PC-3 (cell line): Measurements from ENCODE around the gene NSUN2. TPM values are rescaled to one million over a fixed set of nuclear protein-coding genes. Genes with fewer than 3 reads are reported as not detected.

ENCODE experiments used
- ATAC-seq: fragments of 200-7000 bp; cut with Tn5 transposase; 2 replicates; pipeline ENCODE4 v1.9.1; 2020; ENCODE audit warnings: mild to moderate bottlenecking, moderate library complexity
- BruUV-seq: library from RNA; stranded (reverse); fragments of 400-500 nt; replicated peaks from 2 replicates; lab custom pipeline; 2021; lab: Mats Ljungman, UMichigan
- CTCF ChIA-PET: fragments of 300-600 bp; sonication (Branson Sonifier 250); formaldehyde crosslinking; loops from one replicate; lab custom pipeline; 2022; ENCODE audit warnings: antibody characterized with exemption; lab: Charles Lee
- POLR2A ChIA-PET: fragments of 300-600 bp; sonication (Branson Sonifier 250); formaldehyde crosslinking; loops from one replicate; lab custom pipeline; 2022; ENCODE audit warnings: antibody characterized with exemption; ENCODE audit not compliant: unreplicated experiment; lab: Charles Lee
- DNase-seq: peaks from one replicate; pipeline ENCODE4 v3.0.0-alpha.2; 2015
- H2AFZ ChIP-seq: fragments of 300-600 bp; sonication (generic); 2 replicates; pipeline ENCODE4 v1.6.0; 2016; ENCODE audit warnings: antibody characterized with exemption, low read length
- H3F3A ChIP-seq: fragments of 300-600 bp; sonication (generic); one replicate; pipeline ENCODE4 v1.6.0; 2017; ENCODE audit warnings: antibody characterized with exemption, low read length, control low read depth, mild to moderate bottlenecking; ENCODE audit not compliant: unreplicated experiment
- H3K27ac ChIP-seq: fragments of 300-600 bp; sonication (generic); 2 replicates; pipeline ENCODE4 v1.5.1; 2016; ENCODE audit warnings: mild to moderate bottlenecking, low read length
- H3K27me3 ChIP-seq: fragments of 300-600 bp; sonication (generic); 2 replicates; pipeline ENCODE4 v1.6.1; 2016; ENCODE audit warnings: low read length, mixed read lengths
- H3K36me3 ChIP-seq: fragments of 300-600 bp; sonication (generic); 2 replicates; pipeline ENCODE4 v1.6.1; 2016; ENCODE audit warnings: low read depth, mixed run types, low read length, mixed read lengths
- H3K4me1 ChIP-seq: fragments of 300-600 bp; sonication (generic); 2 replicates; pipeline ENCODE4 v1.5.1; 2016; ENCODE audit warnings: low read length; ENCODE audit not compliant: insufficient read depth
- H3K4me2 ChIP-seq: fragments of 300-600 bp; sonication (generic); 2 replicates; pipeline ENCODE4 v1.6.0; 2016; ENCODE audit warnings: low read length
- H3K4me3 ChIP-seq: fragments of 300-600 bp; sonication (generic); 2 replicates; pipeline ENCODE4 v1.5.1; 2016; ENCODE audit warnings: mild to moderate bottlenecking, low read length, mixed read lengths
- H3K79me2 ChIP-seq: fragments of 300-600 bp; sonication (generic); 2 replicates; pipeline ENCODE4 v1.6.1; 2017; ENCODE audit warnings: low read length, mixed read lengths
- H3K9ac ChIP-seq: fragments of 300-600 bp; sonication (generic); 2 replicates; pipeline ENCODE4 v1.6.0; 2016; ENCODE audit warnings: mild to moderate bottlenecking, low read length
- H3K9me2 ChIP-seq: fragments of 300-600 bp; sonication (generic); replicated peaks from 2 replicates; pipeline ENCODE4 v1.6.1; 2016; ENCODE audit warnings: mixed run types, low read length, mixed read lengths
- H3K9me3 ChIP-seq: fragments of 300-600 bp; sonication (generic); 2 replicates; pipeline ENCODE4 v1.6.1; 2016; ENCODE audit warnings: low read length, mixed read lengths
- H4K20me1 ChIP-seq: fragments of 300-600 bp; sonication (generic); 2 replicates; pipeline ENCODE4 v1.6.1; 2016; ENCODE audit warnings: low read length, mixed read lengths
- EZH2 ChIP-seq: fragments of 300-600 bp; sonication (generic); IDR thresholded peaks from one replicate; pipeline ENCODE4 v1.6.1; 2017; ENCODE audit warnings: antibody characterized with exemption, mild to moderate bottlenecking, low read length; ENCODE audit not compliant: unreplicated experiment
- EZH2phosphoT487 ChIP-seq: fragments of 300-600 bp; sonication (generic); IDR thresholded peaks from 2 replicates; pipeline ENCODE4 v1.6.1; 2018; ENCODE audit warnings: mild to moderate bottlenecking, antibody characterized with exemption, low read length, borderline replicate concordance
- intact Hi-C: fragments of 100-400 bp; cut with micrococcal nuclease; formaldehyde crosslinking; loops from 2 replicates; pipeline ENCODE4 v1.9.0; 2023
- total RNA-seq: library from RNA; depleted of rRNA; stranded (reverse); fragments of >200 nt; gene quantifications from 2 replicates; pipeline ENCODE4 v1.2.3, GENCODE V29; 2014
- TF ChIP-seq, protein P1 (sequence below): fragments of 300-600 bp; sonication (generic); conservative IDR thresholded peaks from 2 replicates; pipeline ENCODE4 v1.5.1; 2017; ENCODE audit warnings: antibody characterized with exemption, low read depth, mild to moderate bottlenecking, low read length

The NSUN2 gene
- total RNA-seq, 1 experiment from 2014 or later, result 351 TPM

DNA sequence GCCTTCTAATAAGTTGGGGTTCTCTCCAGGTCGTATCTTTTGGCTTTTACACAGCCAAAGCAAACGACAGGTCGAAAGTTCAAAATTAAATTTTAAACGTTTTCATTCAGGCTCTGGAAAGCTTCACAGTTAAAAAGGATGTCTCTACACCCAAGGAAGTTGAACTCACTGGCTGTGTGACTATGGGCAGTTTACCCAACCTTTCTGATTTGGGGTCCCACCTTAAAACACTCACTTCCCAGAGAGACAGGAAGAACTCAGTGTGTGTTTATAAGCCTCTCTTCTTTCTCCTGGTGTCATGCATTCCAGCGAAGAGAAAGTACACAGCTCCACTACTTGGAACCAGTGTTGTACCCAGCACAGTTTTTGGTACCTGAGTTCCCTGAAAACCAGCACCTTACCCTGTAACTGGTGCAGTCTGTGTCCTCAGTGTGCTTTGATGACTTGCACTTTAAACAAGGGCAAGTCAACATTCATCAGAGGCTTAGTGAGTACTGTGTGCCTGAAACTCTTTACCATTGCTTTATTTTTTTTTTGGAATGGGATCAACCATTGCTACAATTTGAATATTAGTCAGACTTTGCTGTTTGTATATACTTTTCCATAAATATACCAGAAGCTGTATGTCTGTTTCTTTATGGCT, 2.1 kb upstream of the NSUN2 start:
- Histone ChIP-seq H3K27me3 (no peaks in the 10 kb centered on the region), H3K4me3 (peak overlapping the region; percentile 77), H2AFZ (no peak overlapping the region), H3K9ac (peak overlapping the region; percentile 2; the same call in 1 of the 2 replicates), H3K9me2 (no peaks in the 10 kb centered on the region), H3K4me1 (peaks cover 25% of the 10 kb centered on the region), H3K27ac (no peak overlapping the region), H3K4me2 (peak overlapping the region; percentile 84), H3K9me3 (no peaks in the 10 kb centered on the region), H3F3A (no peaks in the 10 kb centered on the region), H4K20me1 (peaks cover 30% of the 10 kb centered on the region), H3K79me2 (peaks cover 89% of the 10 kb centered on the region), H3K36me3 (peaks cover 20% of the 10 kb centered on the region)
- POLR2A ChIA-PET, result interaction anchor here (0.6 kb wide), 1 partner anchor 189 kb away, joined by 4 read pairs; no protein-coding TSS in a partner anchor
- ATAC-seq (no peak), DNase-seq (peak; percentile 57)
- no peak for TF ChIP-seq EZH2
- TF ChIP-seq, protein P1, sequence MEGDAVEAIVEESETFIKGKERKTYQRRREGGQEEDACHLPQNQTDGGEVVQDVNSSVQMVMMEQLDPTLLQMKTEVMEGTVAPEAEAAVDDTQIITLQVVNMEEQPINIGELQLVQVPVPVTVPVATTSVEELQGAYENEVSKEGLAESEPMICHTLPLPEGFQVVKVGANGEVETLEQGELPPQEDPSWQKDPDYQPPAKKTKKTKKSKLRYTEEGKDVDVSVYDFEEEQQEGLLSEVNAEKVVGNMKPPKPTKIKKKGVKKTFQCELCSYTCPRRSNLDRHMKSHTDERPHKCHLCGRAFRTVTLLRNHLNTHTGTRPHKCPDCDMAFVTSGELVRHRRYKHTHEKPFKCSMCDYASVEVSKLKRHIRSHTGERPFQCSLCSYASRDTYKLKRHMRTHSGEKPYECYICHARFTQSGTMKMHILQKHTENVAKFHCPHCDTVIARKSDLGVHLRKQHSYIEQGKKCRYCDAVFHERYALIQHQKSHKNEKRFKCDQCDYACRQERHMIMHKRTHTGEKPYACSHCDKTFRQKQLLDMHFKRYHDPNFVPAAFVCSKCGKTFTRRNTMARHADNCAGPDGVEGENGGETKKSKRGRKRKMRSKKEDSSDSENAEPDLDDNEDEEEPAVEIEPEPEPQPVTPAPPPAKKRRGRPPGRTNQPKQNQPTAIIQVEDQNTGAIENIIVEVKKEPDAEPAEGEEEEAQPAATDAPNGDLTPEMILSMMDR, result no peak
- no peak for TF ChIP-seq EZH2phosphoT487
- TSS peak; percentile 45 for BruUV-seq
- CTCF ChIA-PET, result no interaction called here
- intact Hi-C loops, result no loop called here

DNA sequence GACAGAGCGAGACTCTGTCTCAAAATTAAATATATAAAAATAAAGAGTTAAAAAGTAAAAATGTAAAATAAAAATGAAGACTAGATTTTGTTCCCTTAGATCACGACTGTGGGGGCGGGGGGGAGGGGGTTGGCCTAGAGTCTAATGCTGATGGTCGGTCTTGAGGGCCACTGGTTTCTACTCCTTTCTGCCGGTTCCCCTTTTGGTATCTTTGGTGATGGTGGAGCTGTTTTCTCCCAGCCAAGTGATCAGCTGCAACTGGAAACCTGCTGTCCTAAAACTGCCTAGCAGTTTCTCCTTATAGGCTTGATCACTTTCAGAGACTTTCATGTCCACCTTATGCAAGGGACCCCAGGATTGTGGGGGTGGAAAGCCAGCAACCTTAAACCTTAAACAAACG, 1.5 kb upstream of the NSUN2 start:
- H3K9me2 ChIP-seq, result no peaks in the 10 kb centered on the region
- H3K79me2 ChIP-seq, result peaks cover 93% of the 10 kb centered on the region
- POLR2A ChIA-PET, result no interaction called here
- peaks cover 36% of the 10 kb centered on the region for H4K20me1 ChIP-seq
- ATAC-seq (no peak), DNase-seq (peak; percentile 50)
- H3K4me1 ChIP-seq, result peaks cover 25% of the 10 kb centered on the region
- H3K9ac ChIP-seq, result peak overlapping the region; percentile 91; the same call in 1 of the 2 replicates
- H3K27me3 ChIP-seq, result no peaks in the 10 kb centered on the region
- H3K9me3 ChIP-seq, result no peaks in the 10 kb centered on the region
- intact Hi-C loops, result no loop called here
- CTCF ChIA-PET, result interaction anchor here (0.6 kb wide), 1 partner anchor 111 kb away, joined by 3 read pairs; no protein-coding TSS in a partner anchor
- no peaks in the 10 kb centered on the region for H3F3A ChIP-seq
- peaks cover 26% of the 10 kb centered on the region for H3K36me3 ChIP-seq
- H3K27ac ChIP-seq, result no peak overlapping the region
- H3K4me2 ChIP-seq, result peak overlapping the region; percentile 84
- no peak overlapping the region for H2AFZ ChIP-seq
- no TSS peak for BruUV-seq
- peak overlapping the region; percentile 77 for H3K4me3 ChIP-seq
- TF ChIP-seq EZH2phosphoT487 (no peak), EZH2 (no peak)
- TF ChIP-seq, protein P1, result no peak
